Stimulated activated CD8-positive, alpha-beta memory T cell treated with anti-CD3 and anti-CD28 coated beads, Interleukin-15, amount 100 ng/mL, for 48 hours (primary cell): ENCODE measurements around the gene LPXN.
A peak's percentile ranks its signal among the peaks of the same experiment; 100 is the strongest.

Experiments used
- DNase-seq, 2 donors: peaks; one replicate each; pipeline ENCODE4 v3.0.0-alpha.2; 2020; ENCODE audit warnings: low read depth in 2 of 2

LPXN gene

GRCh38 chr11:58524232-58525036 lies 51.2 kb downstream of the LPXN start:
- DNase-seq = peak in 1 of 2 donors; percentile 25

GRCh38 chr11:58513747-58514367 lies 61.8 kb downstream of the LPXN start:
- no peak for DNase-seq

- DNase-seq = no peak
These were observed 64.0 kb downstream of the LPXN start for GRCh38 chr11:58511636-58512035.

GRCh38 chr11:58509748-58510147 lies 65.9 kb downstream of the LPXN start:
- DNase-seq = no peak

DNA sequence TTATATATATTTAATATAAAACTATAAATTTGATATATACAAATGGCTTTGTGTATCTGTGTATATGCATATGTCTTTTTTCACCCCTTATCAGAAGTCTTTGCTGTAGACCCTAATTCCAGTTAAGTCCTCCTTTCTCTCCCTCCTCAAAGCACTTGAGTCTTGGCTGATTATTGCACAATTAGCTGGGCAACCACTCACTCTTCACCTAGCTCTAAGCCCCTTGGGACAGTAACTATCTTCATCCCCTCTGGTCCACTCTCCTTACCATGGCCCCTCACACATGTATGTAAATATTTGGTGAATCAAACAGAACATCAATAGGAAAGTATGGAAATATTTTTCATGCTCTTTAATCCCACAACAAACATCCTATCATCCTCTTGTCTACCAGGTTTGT lies 66.8 kb downstream of the LPXN start:
- DNase-seq = no peak

DNA sequence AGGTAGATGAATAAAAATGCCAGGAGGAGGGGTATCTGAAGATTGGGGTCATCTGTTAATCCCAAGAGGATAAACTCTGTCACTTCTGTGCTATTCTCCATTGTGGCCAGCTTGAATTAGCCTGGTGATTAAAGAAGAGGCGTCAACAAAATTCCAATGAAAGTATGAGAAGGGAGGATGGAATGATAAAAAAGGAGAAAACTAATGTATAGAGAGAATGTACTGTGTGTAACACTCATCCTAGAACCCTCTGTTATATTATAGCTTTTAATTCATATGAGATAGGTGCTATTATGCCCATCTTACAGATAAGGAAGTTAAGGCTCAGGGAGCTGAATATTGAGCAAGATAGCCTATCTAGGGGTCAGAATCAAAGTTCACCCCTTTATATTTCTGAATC lies 67.7 kb downstream of the LPXN start, which contains the start of gene OR5B21:
Gene OR5B21, minus strand, starts transcription at position 101 of the 400 bp plus-strand sequence. Its CDS starts 0 bp downstream, at position 101.
- DNase-seq = no peak

- no peak for DNase-seq
These were observed 68.3 kb downstream of the LPXN start for GRCh38 chr11:58507355-58507754.

GRCh38 chr11:58506935-58507334 lies 68.7 kb downstream of the LPXN start:
- no peak for DNase-seq

DNA sequence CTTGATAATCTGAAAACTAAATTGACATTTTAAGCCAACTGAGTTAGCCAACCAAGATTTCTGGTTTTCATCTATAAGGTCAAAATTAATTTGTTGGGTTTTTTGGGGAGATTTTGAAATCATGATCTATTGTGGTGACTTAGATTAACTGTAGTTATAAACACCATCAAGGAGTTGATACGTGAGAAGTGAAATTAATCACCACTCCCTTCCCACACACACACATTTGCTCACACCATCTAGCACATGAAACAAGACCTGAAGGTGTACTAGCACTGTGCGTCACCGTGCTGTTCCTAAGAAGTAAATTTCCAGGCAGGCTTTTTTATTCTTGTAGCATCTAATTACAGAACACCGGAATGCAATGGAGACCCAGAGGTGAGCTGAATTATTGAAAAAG lies 69.8 kb downstream of the LPXN start:
- DNase-seq = no peak

- DNase-seq = no peak
These were observed 71.4 kb downstream of the LPXN start for GRCh38 chr11:58504232-58504631.

- no peak for DNase-seq
These were observed 72.2 kb downstream of the LPXN start for GRCh38 chr11:58503361-58503856.

DNA sequence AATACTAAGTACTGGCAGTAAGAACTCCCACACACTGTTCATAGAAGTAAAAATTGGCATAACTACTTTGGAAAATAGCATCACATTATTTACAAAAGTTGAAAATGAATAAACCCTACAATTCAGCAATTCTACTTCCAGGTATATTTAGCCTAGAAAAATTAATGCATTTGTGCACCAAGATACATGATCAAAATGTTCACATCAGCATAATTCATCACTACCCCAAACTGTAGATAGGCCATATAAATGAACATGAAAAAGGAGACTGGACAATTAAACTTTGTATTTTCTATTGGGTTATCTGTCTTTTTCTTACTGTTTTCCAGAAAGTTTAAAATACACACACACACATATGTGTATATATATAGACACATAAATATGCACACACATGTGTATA lies 73.7 kb downstream of the LPXN start:
- DNase-seq = no peak

DNA sequence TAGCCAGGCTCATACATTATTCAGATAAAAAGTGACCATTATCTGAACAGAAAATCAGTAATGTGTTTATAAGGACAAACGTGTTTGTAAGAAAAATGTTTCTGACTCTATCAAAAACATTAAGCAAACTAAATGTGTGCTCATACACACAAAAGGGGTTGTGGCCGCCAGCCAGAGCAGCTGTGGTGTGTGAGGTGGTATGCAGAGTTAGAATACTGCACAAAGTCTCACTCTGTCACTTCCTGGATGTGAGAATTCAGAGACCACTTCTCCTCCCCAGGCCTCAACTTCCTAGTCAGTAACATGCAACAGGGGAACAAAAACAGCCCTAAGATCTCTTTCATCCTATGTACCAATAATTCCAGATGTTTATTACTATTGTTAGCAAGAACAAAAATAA lies 77.2 kb downstream of the LPXN start:
- DNase-seq = no peak

GRCh38 chr11:58497951-58498350 lies 77.7 kb downstream of the LPXN start:
- no peak for DNase-seq

GRCh38 chr11:58495906-58496305 lies 79.8 kb downstream of the LPXN start:
- no peak for DNase-seq

GRCh38 chr11:58494101-58494500 lies 81.6 kb downstream of the LPXN start:
- DNase-seq = no peak

- no peak for DNase-seq
These were observed 82.0 kb downstream of the LPXN start for GRCh38 chr11:58493676-58494075.

DNA sequence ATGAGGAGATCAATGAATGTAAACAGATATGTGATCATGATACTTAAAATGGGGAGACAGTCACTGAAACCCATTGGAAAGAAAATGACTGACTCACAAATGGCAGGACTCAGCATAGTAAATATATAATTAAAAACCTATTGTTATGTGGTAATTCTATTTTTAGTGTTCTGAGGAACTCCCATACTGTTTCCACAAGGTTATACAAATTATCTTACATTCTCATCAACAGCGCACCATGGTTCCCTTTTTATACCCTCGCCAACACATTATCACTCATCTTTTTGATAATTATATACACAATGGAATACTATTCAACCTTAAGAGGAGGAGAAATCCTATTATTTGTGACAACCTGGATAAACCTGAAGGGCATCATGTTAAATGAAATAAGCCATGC lies 84.8 kb downstream of the LPXN start:
- DNase-seq = no peak

GRCh38 chr11:58487170-58487569 lies 88.5 kb downstream of the LPXN start:
- DNase-seq = no peak

- no peak for DNase-seq
These were observed 89.7 kb downstream of the LPXN start for GRCh38 chr11:58485961-58486360.
